MM.1S (cell line): ENCODE data around the gene SETDB1.

Experiments used
- CTCF ChIP-seq: fragments of 300-600 bp; sonication (generic); IDR thresholded peaks from 2 replicates; pipeline ENCODE4 v1.5.1; 2016; ENCODE audit warnings: antibody characterized with exemption, low read length, mixed read lengths
- EZH2 ChIP-seq: fragments of 300-600 bp; sonication (generic); optimal IDR thresholded peaks from 2 replicates; pipeline ENCODE3; 2017; ENCODE audit warnings: low read depth, mild to moderate bottlenecking, antibody characterized with exemption, low read length, mixed read lengths
- EZH2phosphoT487 ChIP-seq: fragments of 300-600 bp; sonication (generic); IDR thresholded peaks from 2 replicates; pipeline ENCODE4 v1.6.1; 2018; ENCODE audit warnings: antibody characterized with exemption, low read length

- TF ChIP-seq CTCF (no peak), EZH2 (no peak), EZH2phosphoT487 (no peak)
Measured at GRCh38 chr1:150964164-150964489, 38.0 kb downstream of the SETDB1 start.
